Muscle of leg (tissue), 11 donors: ENCODE results near the gene TIGIT. TPM values are rescaled to one million over a fixed set of nuclear protein-coding genes. Genes with fewer than 3 reads are reported as not detected.

ENCODE experiments used
- DNase-seq: peaks from one replicate; pipeline ENCODE4 v3.0.0; 2013
- H3K27ac ChIP-seq: one replicate; pipeline ENCODE4 v1.5.1; 2013; ENCODE audit warnings: mild to moderate bottlenecking, low read length, control low read depth
- H3K27me3 ChIP-seq: one replicate; pipeline ENCODE4 v1.6.1; 2013; ENCODE audit warnings: low read length; ENCODE audit not compliant: control insufficient read depth, insufficient read depth
- H3K36me3 ChIP-seq: one replicate; pipeline ENCODE4 v1.6.1; 2013; ENCODE audit warnings: low read length; ENCODE audit not compliant: control insufficient read depth, insufficient read depth
- H3K4me1 ChIP-seq: one replicate; pipeline ENCODE4 v1.6.1; 2013; ENCODE audit warnings: low read length; ENCODE audit not compliant: control insufficient read depth, insufficient read depth
- H3K4me3 ChIP-seq: one replicate; pipeline ENCODE4 v1.5.1; 2013; ENCODE audit warnings: low read length, control low read depth
- H3K9me3 ChIP-seq: replicated peaks from 2 replicates; pipeline ENCODE4 v1.6.1; 2013; ENCODE audit warnings: low read depth, low read length; ENCODE audit not compliant: control insufficient read depth
- WGBS: methylation state at CpG from one replicate; pipeline ENCODE4 v1.1.5; 2013; ENCODE audit warnings: missing lambda C conversion rate; ENCODE audit not compliant: insufficient coverage; 5-methylcytosine and 5-hydroxymethylcytosine counted together
- polyA plus RNA-seq, 8 donors: library from polyadenylated mRNA; unstranded; fragments of 120-200 nt; gene quantifications; one replicate each; pipeline versions ENCODE4 v1.2.1 to v1.2.3, GENCODE V29; 2013; ENCODE audit warnings: inconsistent platforms in 1 of 8, low replicate concordance in 1 of 8; ENCODE audit not compliant: insufficient read length in 8 of 8, insufficient read depth in 1 of 8
- total RNA-seq: library from RNA; stranded (reverse); fragments of 120-200 nt; gene quantifications from one replicate; pipeline ENCODE4 v1.2.4, GENCODE V29; 2013

The TIGIT gene
- total and polyA plus RNA-seq, 9 donors = 0.09 to 0.12 (median 0.10) TPM; not detected in 5

DNA sequence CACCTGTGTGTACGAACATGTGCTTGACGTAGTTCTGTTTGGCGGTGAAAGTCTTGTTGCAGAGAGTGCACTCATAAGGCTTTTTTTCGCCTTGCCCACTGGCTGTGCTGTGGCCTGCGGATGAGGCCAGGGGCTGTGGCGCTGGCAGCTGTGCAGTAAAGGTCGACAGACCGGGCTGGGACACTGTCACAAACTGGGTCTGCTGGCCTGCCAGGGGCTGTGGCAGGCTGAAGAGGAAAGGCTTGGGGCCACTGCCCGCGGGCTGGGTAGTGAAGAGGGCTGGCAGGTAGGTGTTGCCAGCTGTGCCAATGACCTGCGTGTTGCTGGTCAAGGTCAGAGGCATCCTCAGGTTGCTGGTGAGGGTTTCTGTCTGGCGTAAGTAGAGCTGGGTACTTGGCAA, 56.4 kb downstream of the TIGIT start:
- DNase-seq = no peak
- H3K9me3 ChIP-seq = peaks cover 6% of the 10 kb centered on the region
- H3K4me3 ChIP-seq = no peak overlapping the region
- no peaks in the 10 kb centered on the region for H3K27me3 ChIP-seq
- H3K27ac ChIP-seq = no peak overlapping the region
- H3K36me3 ChIP-seq = peaks cover 22% of the 10 kb centered on the region
- H3K4me1 ChIP-seq = no peaks in the 10 kb centered on the region
- WGBS = 98% methylated on average over 11 of the region's 12 CpGs

DNA sequence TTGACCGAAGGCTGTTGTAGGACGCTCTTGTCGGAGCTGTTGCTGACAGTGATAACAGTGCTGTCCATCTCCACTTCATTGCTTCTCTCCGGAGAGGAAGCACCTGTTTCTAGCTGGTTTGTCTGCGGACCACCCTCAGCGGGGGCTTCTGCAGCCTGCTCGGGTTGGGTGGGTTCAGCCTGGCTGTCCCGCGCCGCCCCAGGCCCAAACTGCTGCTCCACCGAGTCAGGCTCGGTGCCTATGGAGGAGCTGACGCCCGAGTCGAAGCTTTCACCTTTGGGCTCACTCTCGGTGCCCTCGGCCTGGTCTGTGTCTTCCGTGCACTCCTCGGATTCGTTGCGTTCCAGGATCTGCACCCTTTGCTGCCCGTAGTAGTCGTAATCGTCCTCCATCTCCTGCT, 56.9 kb downstream of the TIGIT start:
- no peak overlapping the region for H3K4me3 ChIP-seq
- no peaks in the 10 kb centered on the region for H3K4me1 ChIP-seq
- peaks cover 22% of the 10 kb centered on the region for H3K36me3 ChIP-seq
- H3K27me3 ChIP-seq = no peaks in the 10 kb centered on the region
- peaks cover 6% of the 10 kb centered on the region for H3K9me3 ChIP-seq
- DNase-seq = no peak
- 96% methylated on average over 24 of the region's 24 CpGs for WGBS
- H3K27ac ChIP-seq = no peak overlapping the region

DNA sequence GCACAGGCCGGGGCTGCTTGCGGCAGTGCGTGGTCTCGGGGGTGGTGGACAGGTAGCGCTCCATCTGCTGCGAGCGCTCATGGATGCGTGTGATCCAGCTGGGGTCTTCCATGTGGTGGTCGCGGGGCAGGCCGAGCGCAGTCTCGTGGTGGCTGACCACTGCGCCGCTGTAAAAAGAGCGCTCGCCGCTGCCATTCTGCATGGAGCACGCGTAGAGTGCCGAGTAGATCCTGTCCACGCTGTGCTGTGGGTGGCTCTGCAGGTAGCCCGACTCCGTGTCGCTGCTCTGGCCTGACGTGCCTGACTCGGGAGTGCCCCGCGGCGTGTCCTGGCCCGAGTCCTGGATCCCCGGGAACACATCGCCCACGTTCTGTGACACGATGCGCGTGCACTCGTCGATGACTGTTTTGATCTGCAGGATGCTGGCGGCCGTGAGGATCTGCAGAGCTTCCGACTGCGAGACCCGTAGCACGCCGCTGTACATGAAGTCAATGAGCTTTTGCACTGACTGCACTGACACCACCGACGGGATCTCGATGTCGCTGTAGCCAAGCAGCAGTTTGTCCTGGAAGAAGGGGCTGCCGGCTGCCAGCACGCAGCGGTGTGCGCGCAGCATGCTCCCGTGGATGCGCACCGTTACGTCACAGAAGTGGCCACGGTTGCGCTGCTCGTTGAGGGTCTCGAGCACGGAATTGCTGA, 57.4 kb downstream of the TIGIT start:
- 98% methylated on average over 64 of the region's 64 CpGs for WGBS
- no peak for DNase-seq
- Histone ChIP-seq H3K36me3 (peaks cover 22% of the 10 kb centered on the region), H3K27me3 (no peaks in the 10 kb centered on the region), H3K4me1 (no peaks in the 10 kb centered on the region), H3K4me3 (no peak overlapping the region), H3K9me3 (peaks cover 6% of the 10 kb centered on the region), H3K27ac (no peak overlapping the region)

DNA sequence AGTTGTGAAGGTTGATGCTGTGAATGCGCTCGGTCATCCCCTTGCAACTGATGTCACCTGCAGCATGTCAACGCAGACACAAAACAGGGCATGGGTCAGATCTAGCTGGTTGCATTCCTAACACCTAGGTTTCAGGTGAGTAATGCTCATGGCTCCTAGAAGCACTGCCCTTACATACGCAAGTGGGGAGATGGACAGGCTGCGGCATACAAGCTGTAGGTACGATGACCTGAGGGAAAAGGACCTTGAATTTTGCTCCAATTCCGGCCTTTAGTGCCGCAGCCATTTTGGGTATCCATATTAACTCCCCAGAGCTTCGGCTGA, 58.0 kb downstream of the TIGIT start:
- no peak for DNase-seq
- H3K4me3 ChIP-seq = no peak overlapping the region
- H3K27ac ChIP-seq = no peak overlapping the region
- peaks cover 22% of the 10 kb centered on the region for H3K36me3 ChIP-seq
- WGBS = 96% methylated on average over 8 of the region's 9 CpGs
- H3K27me3 ChIP-seq = no peaks in the 10 kb centered on the region
- no peaks in the 10 kb centered on the region for H3K4me1 ChIP-seq
- H3K9me3 ChIP-seq = peaks cover 6% of the 10 kb centered on the region

DNA sequence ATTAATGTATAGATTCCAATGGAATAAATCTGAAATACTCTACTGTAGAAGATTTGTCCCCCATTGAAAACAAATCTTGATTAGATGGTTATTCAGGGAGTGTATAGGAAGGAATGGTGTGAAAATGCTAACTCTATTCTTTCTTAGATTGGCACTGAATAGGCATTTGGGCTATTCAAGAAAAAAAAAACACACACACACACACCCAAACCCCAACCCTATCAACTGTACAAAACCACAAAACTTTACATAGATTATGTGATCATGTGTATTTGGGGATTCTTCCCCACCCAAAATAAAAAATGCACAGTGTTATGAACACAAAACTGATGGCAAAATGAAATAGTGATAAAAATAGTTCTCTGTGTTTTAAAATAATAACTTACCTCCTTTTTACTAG, 61.8 kb downstream of the TIGIT start:
- H3K4me3 ChIP-seq = no peak overlapping the region
- H3K9me3 ChIP-seq = peaks cover 6% of the 10 kb centered on the region
- H3K4me1 ChIP-seq = no peaks in the 10 kb centered on the region
- no peaks in the 10 kb centered on the region for H3K27me3 ChIP-seq
- H3K36me3 ChIP-seq = peaks cover 12% of the 10 kb centered on the region
- DNase-seq = no peak
- H3K27ac ChIP-seq = no peak overlapping the region

DNA sequence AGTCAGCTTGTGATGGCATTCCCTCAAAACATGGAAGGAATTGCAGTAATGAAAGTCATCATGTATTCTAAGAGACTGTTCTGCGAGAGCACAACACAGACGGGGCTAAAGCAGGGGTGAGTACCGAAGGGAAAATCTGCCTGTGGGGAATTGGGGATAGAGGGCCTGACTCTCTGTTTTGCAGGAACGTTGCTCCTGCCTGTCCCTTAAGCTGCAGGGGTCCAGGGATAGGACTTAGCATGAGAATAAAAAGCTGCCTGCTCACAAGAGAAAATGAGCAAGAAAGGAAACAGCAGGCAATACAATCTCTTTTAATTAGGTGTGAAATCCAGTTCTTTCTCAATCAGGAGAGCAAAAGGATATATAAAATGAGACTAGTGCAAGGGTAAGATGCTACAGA, 62.2 kb downstream of the TIGIT start:
- Histone ChIP-seq H3K4me1 (no peaks in the 10 kb centered on the region), H3K27ac (no peak overlapping the region), H3K9me3 (peaks cover 5% of the 10 kb centered on the region), H3K27me3 (no peaks in the 10 kb centered on the region), H3K36me3 (peaks cover 8% of the 10 kb centered on the region), H3K4me3 (no peak overlapping the region)
- 20% methylated on average over 4 of the region's 4 CpGs for WGBS
- no peak for DNase-seq

DNA sequence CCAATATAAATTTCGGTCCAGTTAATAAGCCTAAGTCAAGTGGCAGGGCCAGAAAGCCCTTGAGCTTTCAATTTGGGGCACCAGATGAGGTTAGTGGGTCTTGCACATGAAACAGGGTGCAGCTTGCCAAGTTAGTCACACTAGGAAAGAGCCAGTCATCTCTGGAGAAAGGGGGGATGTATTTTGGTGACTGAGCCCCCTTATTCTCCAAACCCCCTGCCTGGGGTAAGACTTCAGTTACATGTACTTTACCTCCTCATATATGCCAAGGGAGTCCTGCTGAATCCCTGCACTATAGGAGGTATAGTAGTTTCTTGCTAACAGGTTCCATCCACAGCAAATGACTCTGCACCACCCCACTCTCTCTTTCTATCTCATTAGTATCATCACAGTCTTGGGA, 62.7 kb downstream of the TIGIT start:
- Histone ChIP-seq H3K4me3 (no peak overlapping the region), H3K9me3 (peaks cover 1% of the 10 kb centered on the region), H3K36me3 (peaks cover 3% of the 10 kb centered on the region), H3K27me3 (no peaks in the 10 kb centered on the region), H3K27ac (no peak overlapping the region), H3K4me1 (no peaks in the 10 kb centered on the region)
- DNase-seq = no peak
- WGBS = 67% methylated on average over 1 of the region's 1 CpG

Other genes starting within 250 kb of the TIGIT start
- 2.3 TPM for gene CCDC191, start 237.5 kb upstream of the TIGIT start, total RNA-seq
- 1 to 10 TPM; 2.8 to 5.1 (median 3.5) TPM for gene CCDC191, start 237.5 kb upstream of the TIGIT start, polyA plus RNA-seq
- 16.6 TPM for gene QTRT2, start 237.3 kb upstream of the TIGIT start, total RNA-seq
- 10 to 100 TPM in 6 of 8 donors, 1 to 10 TPM in 2; 9.3 to 15.7 (median 10.8) TPM for gene QTRT2, start 237.3 kb upstream of the TIGIT start, polyA plus RNA-seq
- gene DRD3, start 115.0 kb upstream of the TIGIT start, total RNA-seq = not detected
- under 1 TPM in 1 of 8 donors, not detected in 7; 0.10 TPM for gene DRD3, start 115.0 kb upstream of the TIGIT start, polyA plus RNA-seq
- gene ZNF80, start 56.5 kb upstream of the TIGIT start, total RNA-seq = 0.04 TPM
- gene ZNF80, start 56.5 kb upstream of the TIGIT start, polyA plus RNA-seq = under 1 TPM in 2 of 8 donors, not detected in 6; 0.05 to 0.08 TPM